GM12891 (cell line): ENCODE results near the gene RAB9B.

Experiments used
- POLR2A ChIP-seq: IDR thresholded peaks from 2 replicates; pipeline ENCODE4 v1.6.1; 2011; ENCODE audit warnings: low read depth, low read length, control low read depth
- POLR2AphosphoS5 ChIP-seq: IDR thresholded peaks from 2 replicates; pipeline ENCODE4 v1.6.1; 2011; ENCODE audit warnings: low read depth, low read length, control low read depth
- TAF1 ChIP-seq: IDR thresholded peaks from 2 replicates; pipeline ENCODE4 v1.6.1; 2011; ENCODE audit warnings: low read depth, low read length, control low read depth

- TF ChIP-seq POLR2AphosphoS5 (no peak), POLR2A (no peak), TAF1 (no peak)
Measured at GRCh38 chrX:103774070-103774642, 57.9 kb downstream of the RAB9B start.
